WERI-Rb-1 (cell line): Measurements from ENCODE around the gene NHS.

Experiments
- DNase-seq: peaks from one replicate; pipeline ENCODE4 v3.0.0-alpha.2; 2020
- H3K27ac ChIP-seq: fragments of 250-450 bp; sonication (Bioruptor Pico); 2 replicates; pipeline ENCODE4 v1.5.1; 2020; ENCODE audit warnings: mild to moderate bottlenecking, moderate library complexity
- H3K27me3 ChIP-seq: fragments of 250-450 bp; sonication (Bioruptor Pico); 2 replicates; pipeline ENCODE4 v1.5.1; 2021; ENCODE audit warnings: mild to moderate bottlenecking, low read depth, moderate library complexity; ENCODE audit not compliant: insufficient read depth, severe bottlenecking
- H3K36me3 ChIP-seq: fragments of 250-450 bp; sonication (Bioruptor Pico); 2 replicates; pipeline ENCODE4 v1.5.1; 2020; ENCODE audit warnings: mild to moderate bottlenecking, moderate library complexity
- H3K4me3 ChIP-seq: 2 replicates; pipeline ENCODE4 v1.5.1; 2011; ENCODE audit warnings: low read depth, mild to moderate bottlenecking, control low read depth, low read length
- H3K9me3 ChIP-seq: fragments of 250-450 bp; sonication (Bioruptor Pico); 2 replicates; pipeline ENCODE4 v1.5.1; 2021; ENCODE audit warnings: mild to moderate bottlenecking, moderate library complexity; ENCODE audit not compliant: severe bottlenecking
- TF ChIP-seq, protein P1 (sequence below): IDR thresholded peaks from 2 replicates; pipeline ENCODE4 v1.5.1; 2011; ENCODE audit warnings: low read depth, mild to moderate bottlenecking, control low read depth, inconsistent platforms, low read length

Gene NHS

DNA sequence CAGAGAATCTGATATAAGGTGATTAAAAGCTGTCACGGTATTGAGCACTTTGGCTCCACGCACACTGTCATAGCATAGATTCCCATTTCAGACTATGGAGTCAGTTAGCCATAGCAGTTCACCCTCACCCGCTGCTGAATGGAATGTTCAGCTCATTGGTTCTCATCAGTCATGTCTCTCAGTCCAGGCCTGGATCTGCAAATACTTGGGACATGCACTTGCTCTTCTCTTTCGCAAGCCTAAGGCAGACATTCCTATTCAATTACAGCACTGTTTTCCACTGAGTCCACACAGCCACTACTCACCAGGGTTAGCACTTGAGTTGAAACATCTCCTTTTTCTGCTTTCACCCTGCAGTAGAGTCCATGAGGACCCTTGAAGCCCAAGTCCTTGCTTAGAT, 331.7 kb downstream of the NHS start:
- TF ChIP-seq, protein P1, sequence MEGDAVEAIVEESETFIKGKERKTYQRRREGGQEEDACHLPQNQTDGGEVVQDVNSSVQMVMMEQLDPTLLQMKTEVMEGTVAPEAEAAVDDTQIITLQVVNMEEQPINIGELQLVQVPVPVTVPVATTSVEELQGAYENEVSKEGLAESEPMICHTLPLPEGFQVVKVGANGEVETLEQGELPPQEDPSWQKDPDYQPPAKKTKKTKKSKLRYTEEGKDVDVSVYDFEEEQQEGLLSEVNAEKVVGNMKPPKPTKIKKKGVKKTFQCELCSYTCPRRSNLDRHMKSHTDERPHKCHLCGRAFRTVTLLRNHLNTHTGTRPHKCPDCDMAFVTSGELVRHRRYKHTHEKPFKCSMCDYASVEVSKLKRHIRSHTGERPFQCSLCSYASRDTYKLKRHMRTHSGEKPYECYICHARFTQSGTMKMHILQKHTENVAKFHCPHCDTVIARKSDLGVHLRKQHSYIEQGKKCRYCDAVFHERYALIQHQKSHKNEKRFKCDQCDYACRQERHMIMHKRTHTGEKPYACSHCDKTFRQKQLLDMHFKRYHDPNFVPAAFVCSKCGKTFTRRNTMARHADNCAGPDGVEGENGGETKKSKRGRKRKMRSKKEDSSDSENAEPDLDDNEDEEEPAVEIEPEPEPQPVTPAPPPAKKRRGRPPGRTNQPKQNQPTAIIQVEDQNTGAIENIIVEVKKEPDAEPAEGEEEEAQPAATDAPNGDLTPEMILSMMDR: no peak

DNA sequence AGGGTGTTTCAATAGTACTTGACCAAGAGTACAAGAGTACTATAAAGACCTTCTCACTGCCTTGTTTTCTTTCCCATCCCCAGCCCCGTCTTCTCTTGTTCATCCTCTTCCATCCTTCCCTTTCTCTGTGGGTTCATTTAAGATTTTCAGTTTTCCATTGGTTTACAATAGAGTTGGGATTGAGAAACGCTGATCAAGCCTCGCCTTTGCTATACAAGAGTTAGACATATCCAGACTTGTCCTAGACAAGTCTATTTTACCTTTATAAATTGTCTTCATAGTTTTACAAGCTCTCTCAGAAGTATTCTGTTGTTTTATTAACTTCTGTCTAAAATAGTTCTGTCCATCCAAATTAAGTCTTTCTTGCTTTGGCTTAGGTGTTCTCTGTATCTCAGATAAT, 332.7 kb downstream of the NHS start:
- TF ChIP-seq, protein P1: no peak
- no peaks in the 10 kb centered on the region for H3K36me3 ChIP-seq
- DNase-seq: no peak
- no peaks in the 10 kb centered on the region for H3K9me3 ChIP-seq
- no peak overlapping the region for H3K27ac ChIP-seq
- H3K4me3 ChIP-seq: no peak overlapping the region
- H3K27me3 ChIP-seq: no peaks in the 10 kb centered on the region

More for the DNA sequence above, 331.7 kb downstream of the NHS start:
- no peaks in the 10 kb centered on the region for H3K27me3 ChIP-seq
- no peak for DNase-seq
- no peaks in the 10 kb centered on the region for H3K9me3 ChIP-seq
- no peak overlapping the region for H3K4me3 ChIP-seq
- H3K27ac ChIP-seq: no peak overlapping the region
- no peaks in the 10 kb centered on the region for H3K36me3 ChIP-seq

DNA sequence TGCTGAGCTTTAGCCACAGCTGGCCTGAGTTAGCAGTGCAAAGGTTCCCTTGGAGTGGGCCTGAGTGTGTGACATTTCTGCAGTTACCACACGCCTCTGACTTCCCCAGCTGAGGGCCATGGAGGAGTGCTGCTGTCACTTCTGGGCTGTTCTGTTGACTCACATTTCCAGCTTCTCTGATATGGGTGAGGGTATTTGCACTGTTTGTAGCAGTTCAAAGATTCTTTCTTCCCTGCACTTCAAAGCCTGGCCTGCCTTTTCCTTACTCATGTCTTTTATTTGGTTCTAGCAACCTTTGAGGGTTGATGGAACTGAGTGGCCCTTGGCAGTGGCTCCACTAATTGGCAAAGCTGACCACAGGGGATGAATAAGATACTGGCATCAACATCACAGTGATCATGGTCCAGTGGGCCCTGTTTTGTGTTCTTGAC, 335.9 kb downstream of the NHS start:
- TF ChIP-seq, protein P1: no peak
- Histone ChIP-seq H3K36me3 (no peaks in the 10 kb centered on the region), H3K27ac (no peak overlapping the region), H3K27me3 (peaks cover 6% of the 10 kb centered on the region), H3K4me3 (no peak overlapping the region), H3K9me3 (no peaks in the 10 kb centered on the region)
- DNase-seq: no peak

DNA sequence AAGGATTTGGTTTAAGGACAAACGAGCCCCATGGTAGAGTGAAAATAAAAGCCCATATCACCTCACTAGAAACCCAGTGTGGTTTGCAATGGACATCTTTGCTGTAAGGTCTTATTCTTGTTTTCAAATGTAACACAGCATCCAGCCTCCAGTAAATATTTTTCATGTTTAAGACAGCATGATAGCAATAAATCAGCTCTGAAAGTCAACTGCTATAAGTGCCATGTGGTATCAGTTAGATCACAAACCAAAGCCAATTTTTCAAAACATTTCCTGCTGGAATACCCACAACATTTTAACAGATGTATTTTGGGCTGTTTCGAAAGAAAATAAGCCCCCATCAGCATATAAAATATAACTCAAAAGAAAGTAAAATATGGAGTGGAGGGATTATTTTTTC, 338.3 kb downstream of the NHS start:
- H3K27ac ChIP-seq: no peak overlapping the region
- no peaks in the 10 kb centered on the region for H3K9me3 ChIP-seq
- no peak overlapping the region for H3K4me3 ChIP-seq
- peaks cover 6% of the 10 kb centered on the region for H3K27me3 ChIP-seq
- TF ChIP-seq, protein P1: no peak
- no peaks in the 10 kb centered on the region for H3K36me3 ChIP-seq
- DNase-seq: no peak

DNA sequence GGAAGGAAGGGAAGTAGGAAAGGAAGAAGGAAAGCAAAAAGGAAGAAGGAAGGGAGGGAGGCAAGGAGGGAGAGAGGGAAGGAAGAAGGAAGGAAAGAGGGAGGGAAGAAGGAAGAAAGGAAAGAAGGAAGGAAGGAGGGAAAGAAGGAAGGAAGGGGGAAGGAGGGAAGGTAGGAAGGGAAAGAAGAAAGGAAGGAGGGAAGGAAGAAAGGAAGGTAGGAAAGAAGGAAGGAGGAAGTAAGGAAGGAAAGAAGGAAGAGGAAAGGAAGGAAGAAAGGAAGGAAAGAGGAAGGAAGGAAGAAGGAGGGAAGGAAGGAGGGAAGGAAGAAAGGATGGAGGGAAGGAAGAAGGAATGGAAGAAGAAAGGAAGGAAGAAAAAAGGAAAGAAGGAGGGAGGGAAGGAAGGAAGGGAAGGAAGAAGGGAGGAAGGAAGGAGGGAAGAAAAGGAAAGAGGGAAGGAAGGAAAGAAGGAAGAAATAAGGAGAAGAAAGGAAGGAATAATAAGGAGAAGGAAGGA, 343.7 kb downstream of the NHS start:
- TF ChIP-seq, protein P1: no peak

DNA sequence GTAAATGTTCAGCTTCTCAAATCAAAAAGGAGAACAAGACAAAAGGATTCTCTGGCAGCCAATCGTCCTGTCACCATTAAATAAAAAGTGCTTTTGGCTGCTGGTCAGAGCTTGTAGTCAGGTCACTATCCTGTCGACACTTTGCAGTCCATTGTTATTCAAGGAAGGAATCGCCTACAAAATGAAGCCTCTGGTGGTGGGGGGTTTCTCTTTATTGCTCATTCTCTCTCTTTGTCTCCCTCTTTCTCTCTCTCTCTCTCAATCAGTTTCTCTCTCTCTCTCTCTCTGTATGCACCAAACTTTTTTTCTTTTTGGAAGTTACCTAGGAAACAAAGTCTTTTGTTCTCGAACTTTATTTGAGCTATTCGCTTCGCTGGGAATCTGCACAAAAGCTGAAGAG, 344.7 kb downstream of the NHS start:
- Histone ChIP-seq H3K4me3 (no peak overlapping the region), H3K36me3 (no peaks in the 10 kb centered on the region), H3K27me3 (peaks cover 3% of the 10 kb centered on the region), H3K9me3 (no peaks in the 10 kb centered on the region), H3K27ac (no peak overlapping the region)
- TF ChIP-seq, protein P1: no peak
- no peak for DNase-seq

More for the DNA sequence above, 343.7 kb downstream of the NHS start:
- Histone ChIP-seq H3K4me3 (no peak overlapping the region), H3K27me3 (peaks cover 5% of the 10 kb centered on the region), H3K27ac (no peak overlapping the region), H3K36me3 (no peaks in the 10 kb centered on the region), H3K9me3 (no peaks in the 10 kb centered on the region)
- DNase-seq: no peak
